GM10266 (cell line): ENCODE measurements around the gene SLC4A1.

Experiments used
- DNase-seq: peaks from one replicate; pipeline ENCODE4 v3.0.0; 2012; ENCODE audit errors: extremely low spot score
- CTCF ChIP-seq: IDR thresholded peaks from 2 replicates; pipeline ENCODE4 v1.5.1; 2012; ENCODE audit warnings: mild to moderate bottlenecking, low read depth; ENCODE audit not compliant: control insufficient read depth, insufficient read depth; ENCODE audit errors: missing control alignments

Gene SLC4A1

GRCh38 chr17:44200478-44201155 is 67.3 kb downstream of the SLC4A1 start:
- DNase-seq, result no peak

GRCh38 chr17:44199553-44200477 is 68.1 kb downstream of the SLC4A1 start, which contains the start of gene ATXN7L3:
ATXN7L3 (minus strand) TSS chr17:44199884; CDS start chr17:44198070, 1,814 bp downstream.
- no peak for TF ChIP-seq CTCF
- DNase-seq, result peak; percentile 99

More at GRCh38 chr17:44200478-44201155, 67.3 kb downstream of the SLC4A1 start:
- TF ChIP-seq CTCF, result no peak

GRCh38 chr17:44198721-44199552 is 69.0 kb downstream of the SLC4A1 start:
- DNase-seq, result peak; percentile 96
- TF ChIP-seq CTCF, result no peak
